NCI-H1048 (cell line): Measurements from ENCODE around the gene CLEC10A.

ENCODE experiments used
- DNase-seq: peaks from one replicate; lab custom pipeline; 2025; lab: John Stamatoyannopoulos, UW

The CLEC10A gene

GRCh38 chr17:7038025-7038862, 41.8 kb downstream of the CLEC10A start:
- DNase-seq = no peak

- peak; percentile 96 for DNase-seq
Observed at GRCh38 chr17:7035591-7036368, 44.3 kb downstream of the CLEC10A start, which contains the start of gene SLC16A13. TSS of gene SLC16A13 (plus strand) at chr17:7036015. CDS start at chr17:7036383, 368 bp downstream.

GRCh38 chr17:7034955-7035590, 45.0 kb downstream of the CLEC10A start:
- no peak for DNase-seq

- no peak for DNase-seq
Observed at GRCh38 chr17:7029659-7030058, 50.4 kb downstream of the CLEC10A start.

GRCh38 chr17:7029096-7029495, 51.0 kb downstream of the CLEC10A start:
- no peak for DNase-seq

- DNase-seq = no peak
Observed at GRCh38 chr17:7027335-7027734, 52.7 kb downstream of the CLEC10A start.

GRCh38 chr17:7026471-7027115, 53.5 kb downstream of the CLEC10A start:
- no peak for DNase-seq

- DNase-seq = no peak
Observed at GRCh38 chr17:7025245-7025644, 54.8 kb downstream of the CLEC10A start.
